A549 (cell line): ENCODE measurements around the gene CAMKMT. TPM values are rescaled to one million over a fixed set of nuclear protein-coding genes. Genes with fewer than 3 reads are reported as not detected.

Source experiments
- ATAC-seq, 2 experiments: fragments of 200-7000 bp in 1 of 2; fragments of >200 bp in 1 of 2; cut with Nextera tagmentation in 1 of 2; cut with Tn5 transposase in 1 of 2; 3 replicates each; pipeline versions ENCODE4 v1.8.0 to v1.9.1; 2018 to 2020; ENCODE audit warnings: mild to moderate bottlenecking in 1 of 2, moderate library complexity in 1 of 2
- CTCF ChIA-PET: fragments of 300-600 bp; sonication (Branson Sonifier 250); formaldehyde crosslinking; extraction: SDS; loops from one replicate; lab custom pipeline; 2021; ENCODE audit warnings: antibody characterized with exemption, inconsistent platforms; lab: Yijun Ruan, JAX
- POLR2A ChIA-PET: fragments of 350-600 bp; formaldehyde crosslinking; extraction: SDS; loops from one replicate; lab custom pipeline; 2021; ENCODE audit warnings: antibody characterized with exemption, inconsistent platforms; lab: Yijun Ruan, JAX
- DNase-seq, 2 experiments: peaks; one replicate each; pipeline versions ENCODE4 v3.0.0 to v3.0.0-alpha.2; 2011 to 2016; ENCODE audit warnings: low read depth in 1 of 2, low spot score in 1 of 2
- FAIRE-seq: peaks from 2 replicates; lab custom pipeline; 2011; peaks lifted over from hg19 to GRCh38; lab: Jason Lieb, UNC
- H3K27ac ChIP-seq, 2 experiments: fragments of >200 bp; sonication (Bioruptor Twin); formaldehyde crosslinking; 3 replicates each; pipeline ENCODE4 v1.5.1; 2016 to 2017
- H3K4me1 ChIP-seq: fragments of >200 bp; sonication (Bioruptor Twin); formaldehyde crosslinking; 3 replicates; pipeline ENCODE4 v1.6.1; 2016
- H3K4me2 ChIP-seq: fragments of >200 bp; sonication (Bioruptor Twin); formaldehyde crosslinking; 3 replicates; pipeline ENCODE4 v1.6.1; 2016
- H3K4me3 ChIP-seq: fragments of >200 bp; sonication (Bioruptor Twin); formaldehyde crosslinking; 3 replicates; pipeline ENCODE4 v1.5.1; 2016
- H3K9me3 ChIP-seq: fragments of >200 bp; sonication (Bioruptor Twin); formaldehyde crosslinking; 3 replicates; pipeline ENCODE4 v1.6.1; 2016
- CBX2 ChIP-seq: fragments of 200-600 bp; sonication (generic); IDR thresholded peaks from 2 replicates; pipeline ENCODE4 v1.6.1; 2016; ENCODE audit warnings: low read depth, mild to moderate bottlenecking, borderline replicate concordance
- CBX8 ChIP-seq: fragments of 200-600 bp; sonication (generic); IDR thresholded peaks from 2 replicates; pipeline ENCODE4 v1.6.1; 2016
- CHD4 ChIP-seq: fragments of 200-600 bp; sonication (generic); IDR thresholded peaks from 2 replicates; pipeline ENCODE4 v1.6.1; 2016; ENCODE audit warnings: antibody characterized with exemption, mild to moderate bottlenecking, borderline replicate concordance
- EHF ChIP-seq: fragments of 250-450 bp; sonication (Bioruptor Pico); IDR thresholded peaks from 2 replicates; pipeline ENCODE4 v1.5.0; 2020; ENCODE audit warnings: mild to moderate bottlenecking
- FOSB ChIP-seq: fragments of 250-450 bp; sonication (Bioruptor Pico); IDR thresholded peaks from 2 replicates; pipeline ENCODE4 v1.5.0; 2020; ENCODE audit warnings: mild to moderate bottlenecking, moderate library complexity
- HDAC2 ChIP-seq: fragments of 200-600 bp; sonication (generic); IDR thresholded peaks from 2 replicates; pipeline ENCODE4 v1.6.1; 2016
- HEYL ChIP-seq: fragments of 250-450 bp; sonication (Bioruptor Pico); IDR thresholded peaks from 2 replicates; pipeline ENCODE4 v1.8.0; 2021; ENCODE audit warnings: mild to moderate bottlenecking, moderate library complexity
- HOXA7 ChIP-seq: fragments of 250-450 bp; sonication (Bioruptor Pico); IDR thresholded peaks from 2 replicates; pipeline ENCODE4 v1.5.0; 2020; ENCODE audit warnings: mild to moderate bottlenecking, moderate library complexity
- KDM1A ChIP-seq: fragments of 200-600 bp; sonication (generic); IDR thresholded peaks from 2 replicates; pipeline ENCODE4 v1.6.1; 2016; ENCODE audit warnings: low read depth, mild to moderate bottlenecking
- KDM5A ChIP-seq: fragments of 200-600 bp; sonication (generic); IDR thresholded peaks from 2 replicates; pipeline ENCODE4 v1.6.1; 2016; ENCODE audit warnings: antibody characterized with exemption, mild to moderate bottlenecking
- MAFK ChIP-seq: fragments of 450-650 bp; IDR thresholded peaks from 2 replicates; pipeline ENCODE4 v1.6.1; 2014; ENCODE audit not compliant: partially characterized antibody
- MYC ChIP-seq: IDR thresholded peaks from 2 replicates; pipeline ENCODE4 v1.6.1; 2012; ENCODE audit warnings: mild to moderate bottlenecking, inconsistent platforms, low read length, improper control_type of control experiment, borderline replicate concordance
- NPAS2 ChIP-seq: fragments of 250-450 bp; sonication (Bioruptor Pico); IDR thresholded peaks from 2 replicates; pipeline ENCODE4 v1.8.0; 2022; ENCODE audit warnings: mild to moderate bottlenecking, moderate library complexity, borderline replicate concordance
- NR3C1 ChIP-seq: fragments of >200 bp; sonication (Bioruptor Twin); formaldehyde crosslinking; IDR thresholded peaks from 3 replicates; pipeline ENCODE4 v1.6.1; 2017
- POLR2A ChIP-seq: IDR thresholded peaks from 2 replicates; pipeline ENCODE4 v1.6.1; 2012; ENCODE audit warnings: mild to moderate bottlenecking, low read length
- POLR2AphosphoS2 ChIP-seq: conservative IDR thresholded peaks from 2 replicates; pipeline ENCODE4 v1.6.1; 2012; ENCODE audit warnings: low read length, improper control_type of control experiment, inconsistent platforms
- RARB ChIP-seq: fragments of 250-450 bp; sonication (Bioruptor Pico); IDR thresholded peaks from 2 replicates; pipeline ENCODE4 v1.8.0; 2021; ENCODE audit warnings: mild to moderate bottlenecking, moderate library complexity
- SMC3 ChIP-seq: fragments of >200 bp; sonication (Bioruptor Twin); formaldehyde crosslinking; IDR thresholded peaks from 3 replicates; pipeline ENCODE4 v1.6.1; 2018; ENCODE audit warnings: inconsistent platforms
- ZC3H11A ChIP-seq: fragments of 450-650 bp; IDR thresholded peaks from 2 replicates; pipeline ENCODE4 v1.6.1; 2014; ENCODE audit warnings: antibody characterized with exemption, mild to moderate bottlenecking
- ZNF302 ChIP-seq: fragments of 250-450 bp; sonication (Bioruptor Pico); IDR thresholded peaks from 2 replicates; pipeline ENCODE4 v1.9.0; 2021; ENCODE audit warnings: inconsistent platforms, mild to moderate bottlenecking, moderate library complexity
- WGBS: methylation state at CpG from one replicate; pipeline ENCODE4 v1.1.6; 2017; ENCODE audit errors: missing lambda C conversion rate; 5-methylcytosine and 5-hydroxymethylcytosine counted together
- polyA plus RNA-seq, 4 experiments: library from polyadenylated mRNA; depleted of rRNA in 3 of 4; stranded (reverse); fragments of >200 nt; fragmentation: RNase III in 1 of 4; extraction: RNeasy Plus Mini Kit Qiagen cat#74134 plus additional on column Dnase treatment in 1 of 4; gene quantifications; 2 replicates in 3 of 4; 3 replicates in 1 of 4; pipeline ENCODE4 v1.2.3, GENCODE V29; 2011 to 2017
- TF ChIP-seq, protein P1 (sequence below): fragments of >200 bp; sonication (Bioruptor Twin); formaldehyde crosslinking; IDR thresholded peaks from 2 replicates; pipeline ENCODE4 v1.6.1; 2016
- TF ChIP-seq, protein P2 (sequence below): IDR thresholded peaks from 2 replicates; pipeline ENCODE4 v1.6.1; 2012
- TF ChIP-seq, protein P3 (sequence below): fragments of 150-350 bp; IDR thresholded peaks from 2 replicates; pipeline ENCODE4 v1.6.1; 2014; ENCODE audit warnings: low read depth, mild to moderate bottlenecking, low read length
- TF ChIP-seq, protein P4 (sequence below): fragments of 450-650 bp; IDR thresholded peaks from 2 replicates; pipeline ENCODE4 v1.6.1; 2014; ENCODE audit warnings: antibody characterized with exemption
- TF ChIP-seq, protein P5 (sequence below): IDR thresholded peaks from 2 replicates; pipeline ENCODE4 v1.6.1; 2012; ENCODE audit warnings: low read depth, borderline replicate concordance
- TF ChIP-seq, protein P6 (sequence below): fragments of 250-450 bp; sonication (Bioruptor Pico); IDR thresholded peaks from 2 replicates; pipeline ENCODE4 v1.5.0; 2021; ENCODE audit warnings: mild to moderate bottlenecking, moderate library complexity, borderline replicate concordance
- TF ChIP-seq, protein P7 (sequence below): fragments of >200 bp; sonication (Bioruptor Twin); formaldehyde crosslinking; IDR thresholded peaks from 3 replicates; pipeline ENCODE4 v1.5.1; 2016
- TF ChIP-seq, protein P8 (sequence below): fragments of 200-600 bp; sonication (generic); IDR thresholded peaks from 2 replicates; pipeline ENCODE4 v1.6.1; 2016; ENCODE audit warnings: antibody characterized with exemption, mild to moderate bottlenecking, moderate library complexity

The CAMKMT gene
- polyA plus RNA-seq, 2 of the 4 experiments (the other 2 are of a cell fraction): 6.5 to 15.7 TPM

DNA sequence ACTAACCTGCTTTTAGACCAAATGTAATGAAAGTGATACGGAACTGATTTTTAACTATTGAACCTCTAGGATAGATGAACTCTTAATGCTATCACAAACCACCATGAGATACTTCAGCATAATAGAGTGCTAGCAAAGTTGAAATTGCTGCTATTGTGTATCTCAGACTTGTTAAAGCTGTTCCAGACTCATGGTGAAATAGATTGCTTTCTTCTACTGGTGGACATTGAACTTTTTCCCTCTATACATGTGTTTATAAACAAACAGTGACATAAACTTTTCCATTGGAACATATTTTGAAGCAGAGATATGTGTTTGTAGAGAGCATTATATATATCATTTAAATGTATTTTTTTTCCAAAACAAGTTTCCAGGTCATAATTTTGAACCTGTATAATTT lies 157.3 kb downstream of the CAMKMT start:
- Histone ChIP-seq H3K27ac (no peak overlapping the region), H3K4me3 (no peak overlapping the region), H3K4me2 (no peak overlapping the region), H3K4me1 (peaks cover 7% of the 10 kb centered on the region), H3K9me3 (peaks cover 18% of the 10 kb centered on the region)
- POLR2A ChIA-PET: no interaction called here
- WGBS: 93% methylated on average over 1 of the region's 1 CpG
- DNase-seq (no peak), ATAC-seq (no peak), FAIRE-seq (no peak)
- CTCF ChIA-PET: interaction anchor here (1.4 kb wide), 1 partner anchor 39 kb away, joined by 4 read pairs; no protein-coding TSS in a partner anchor
- TF ChIP-seq CBX8: no peak
- TF ChIP-seq NR3C1: no peak
- no peak for TF ChIP-seq EHF (CRISPR knock-in tag)
- TF ChIP-seq ZNF302 (CRISPR knock-in tag): no peak
- no peak for TF ChIP-seq NPAS2 (CRISPR knock-in tag)
- no peak for TF ChIP-seq SMC3
- TF ChIP-seq, protein P1, sequence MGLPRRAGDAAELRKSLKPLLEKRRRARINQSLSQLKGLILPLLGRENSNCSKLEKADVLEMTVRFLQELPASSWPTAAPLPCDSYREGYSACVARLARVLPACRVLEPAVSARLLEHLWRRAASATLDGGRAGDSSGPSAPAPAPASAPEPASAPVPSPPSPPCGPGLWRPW: no peak
- TF ChIP-seq POLR2A: no peak
- TF ChIP-seq POLR2AphosphoS2: no peak
- TF ChIP-seq, protein P2, sequence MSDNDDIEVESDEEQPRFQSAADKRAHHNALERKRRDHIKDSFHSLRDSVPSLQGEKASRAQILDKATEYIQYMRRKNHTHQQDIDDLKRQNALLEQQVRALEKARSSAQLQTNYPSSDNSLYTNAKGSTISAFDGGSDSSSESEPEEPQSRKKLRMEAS: no peak
- TF ChIP-seq, protein P3, sequence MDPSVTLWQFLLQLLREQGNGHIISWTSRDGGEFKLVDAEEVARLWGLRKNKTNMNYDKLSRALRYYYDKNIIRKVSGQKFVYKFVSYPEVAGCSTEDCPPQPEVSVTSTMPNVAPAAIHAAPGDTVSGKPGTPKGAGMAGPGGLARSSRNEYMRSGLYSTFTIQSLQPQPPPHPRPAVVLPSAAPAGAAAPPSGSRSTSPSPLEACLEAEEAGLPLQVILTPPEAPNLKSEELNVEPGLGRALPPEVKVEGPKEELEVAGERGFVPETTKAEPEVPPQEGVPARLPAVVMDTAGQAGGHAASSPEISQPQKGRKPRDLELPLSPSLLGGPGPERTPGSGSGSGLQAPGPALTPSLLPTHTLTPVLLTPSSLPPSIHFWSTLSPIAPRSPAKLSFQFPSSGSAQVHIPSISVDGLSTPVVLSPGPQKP: no peak
- TF ChIP-seq, protein P4, sequence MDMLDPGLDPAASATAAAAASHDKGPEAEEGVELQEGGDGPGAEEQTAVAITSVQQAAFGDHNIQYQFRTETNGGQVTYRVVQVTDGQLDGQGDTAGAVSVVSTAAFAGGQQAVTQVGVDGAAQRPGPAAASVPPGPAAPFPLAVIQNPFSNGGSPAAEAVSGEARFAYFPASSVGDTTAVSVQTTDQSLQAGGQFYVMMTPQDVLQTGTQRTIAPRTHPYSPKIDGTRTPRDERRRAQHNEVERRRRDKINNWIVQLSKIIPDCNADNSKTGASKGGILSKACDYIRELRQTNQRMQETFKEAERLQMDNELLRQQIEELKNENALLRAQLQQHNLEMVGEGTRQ: no peak
- TF ChIP-seq, protein P5, sequence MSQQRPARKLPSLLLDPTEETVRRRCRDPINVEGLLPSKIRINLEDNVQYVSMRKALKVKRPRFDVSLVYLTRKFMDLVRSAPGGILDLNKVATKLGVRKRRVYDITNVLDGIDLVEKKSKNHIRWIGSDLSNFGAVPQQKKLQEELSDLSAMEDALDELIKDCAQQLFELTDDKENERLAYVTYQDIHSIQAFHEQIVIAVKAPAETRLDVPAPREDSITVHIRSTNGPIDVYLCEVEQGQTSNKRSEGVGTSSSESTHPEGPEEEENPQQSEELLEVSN: no peak
- TF ChIP-seq KDM5A: no peak
- TF ChIP-seq KDM1A: no peak
- no peak for TF ChIP-seq CHD4
- no peak for TF ChIP-seq RARB
- TF ChIP-seq HOXA7 (CRISPR knock-in tag): no peak

DNA sequence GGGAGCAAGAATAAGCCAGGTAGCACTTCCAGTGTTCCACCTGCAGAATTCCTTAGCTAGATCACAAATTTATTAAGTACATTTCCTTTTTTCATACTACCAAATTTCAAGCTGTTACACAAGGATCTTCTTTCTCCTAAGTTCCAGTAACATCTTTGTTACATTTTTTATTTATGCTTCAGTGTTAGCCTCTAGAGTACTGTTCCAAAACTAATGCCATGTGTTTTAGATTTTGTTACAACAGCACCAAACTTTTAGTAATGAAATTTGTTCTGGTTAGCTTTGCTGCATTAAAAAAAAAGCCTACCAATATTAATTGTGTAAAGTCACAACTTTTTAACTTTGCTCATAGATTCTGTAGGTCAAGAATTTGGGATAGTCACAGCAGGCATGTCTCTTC lies 161.1 kb downstream of the CAMKMT start:
- H3K4me1 ChIP-seq: peaks cover 15% of the 10 kb centered on the region
- ATAC-seq (no peak), DNase-seq (no peak), FAIRE-seq (no peak)
- ChIA-PET POLR2A (no interaction called here), CTCF (no interaction called here)
- H3K9me3 ChIP-seq: peaks cover 18% of the 10 kb centered on the region
- no peak overlapping the region for H3K4me3 ChIP-seq
- H3K27ac ChIP-seq: no peak overlapping the region
- no peak overlapping the region for H3K4me2 ChIP-seq
- TF ChIP-seq NPAS2 (CRISPR knock-in tag) (no peak), CBX2 (no peak), SMC3 (no peak), MAFK (no peak), ZC3H11A (no peak), FOSB (no peak), HEYL (CRISPR knock-in tag) (no peak), HDAC2 (no peak), MYC (no peak), KDM1A (no peak), POLR2AphosphoS2 (no peak)
- TF ChIP-seq, protein P6, sequence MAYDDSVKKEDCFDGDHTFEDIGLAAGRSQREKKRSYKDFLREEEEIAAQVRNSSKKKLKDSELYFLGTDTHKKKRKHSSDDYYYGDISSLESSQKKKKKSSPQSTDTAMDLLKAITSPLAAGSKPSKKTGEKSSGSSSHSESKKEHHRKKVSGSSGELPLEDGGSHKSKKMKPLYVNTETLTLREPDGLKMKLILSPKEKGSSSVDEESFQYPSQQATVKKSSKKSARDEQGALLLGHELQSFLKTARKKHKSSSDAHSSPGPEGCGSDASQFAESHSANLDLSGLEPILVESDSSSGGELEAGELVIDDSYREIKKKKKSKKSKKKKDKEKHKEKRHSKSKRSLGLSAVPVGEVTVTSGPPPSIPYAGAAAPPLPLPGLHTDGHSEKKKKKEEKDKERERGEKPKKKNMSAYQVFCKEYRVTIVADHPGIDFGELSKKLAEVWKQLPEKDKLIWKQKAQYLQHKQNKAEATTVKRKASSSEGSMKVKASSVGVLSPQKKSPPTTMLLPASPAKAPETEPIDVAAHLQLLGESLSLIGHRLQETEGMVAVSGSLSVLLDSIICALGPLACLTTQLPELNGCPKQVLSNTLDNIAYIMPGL: no peak
- TF ChIP-seq, protein P7, sequence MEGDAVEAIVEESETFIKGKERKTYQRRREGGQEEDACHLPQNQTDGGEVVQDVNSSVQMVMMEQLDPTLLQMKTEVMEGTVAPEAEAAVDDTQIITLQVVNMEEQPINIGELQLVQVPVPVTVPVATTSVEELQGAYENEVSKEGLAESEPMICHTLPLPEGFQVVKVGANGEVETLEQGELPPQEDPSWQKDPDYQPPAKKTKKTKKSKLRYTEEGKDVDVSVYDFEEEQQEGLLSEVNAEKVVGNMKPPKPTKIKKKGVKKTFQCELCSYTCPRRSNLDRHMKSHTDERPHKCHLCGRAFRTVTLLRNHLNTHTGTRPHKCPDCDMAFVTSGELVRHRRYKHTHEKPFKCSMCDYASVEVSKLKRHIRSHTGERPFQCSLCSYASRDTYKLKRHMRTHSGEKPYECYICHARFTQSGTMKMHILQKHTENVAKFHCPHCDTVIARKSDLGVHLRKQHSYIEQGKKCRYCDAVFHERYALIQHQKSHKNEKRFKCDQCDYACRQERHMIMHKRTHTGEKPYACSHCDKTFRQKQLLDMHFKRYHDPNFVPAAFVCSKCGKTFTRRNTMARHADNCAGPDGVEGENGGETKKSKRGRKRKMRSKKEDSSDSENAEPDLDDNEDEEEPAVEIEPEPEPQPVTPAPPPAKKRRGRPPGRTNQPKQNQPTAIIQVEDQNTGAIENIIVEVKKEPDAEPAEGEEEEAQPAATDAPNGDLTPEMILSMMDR: no peak
- TF ChIP-seq, protein P5: no peak
- TF ChIP-seq, protein P8, sequence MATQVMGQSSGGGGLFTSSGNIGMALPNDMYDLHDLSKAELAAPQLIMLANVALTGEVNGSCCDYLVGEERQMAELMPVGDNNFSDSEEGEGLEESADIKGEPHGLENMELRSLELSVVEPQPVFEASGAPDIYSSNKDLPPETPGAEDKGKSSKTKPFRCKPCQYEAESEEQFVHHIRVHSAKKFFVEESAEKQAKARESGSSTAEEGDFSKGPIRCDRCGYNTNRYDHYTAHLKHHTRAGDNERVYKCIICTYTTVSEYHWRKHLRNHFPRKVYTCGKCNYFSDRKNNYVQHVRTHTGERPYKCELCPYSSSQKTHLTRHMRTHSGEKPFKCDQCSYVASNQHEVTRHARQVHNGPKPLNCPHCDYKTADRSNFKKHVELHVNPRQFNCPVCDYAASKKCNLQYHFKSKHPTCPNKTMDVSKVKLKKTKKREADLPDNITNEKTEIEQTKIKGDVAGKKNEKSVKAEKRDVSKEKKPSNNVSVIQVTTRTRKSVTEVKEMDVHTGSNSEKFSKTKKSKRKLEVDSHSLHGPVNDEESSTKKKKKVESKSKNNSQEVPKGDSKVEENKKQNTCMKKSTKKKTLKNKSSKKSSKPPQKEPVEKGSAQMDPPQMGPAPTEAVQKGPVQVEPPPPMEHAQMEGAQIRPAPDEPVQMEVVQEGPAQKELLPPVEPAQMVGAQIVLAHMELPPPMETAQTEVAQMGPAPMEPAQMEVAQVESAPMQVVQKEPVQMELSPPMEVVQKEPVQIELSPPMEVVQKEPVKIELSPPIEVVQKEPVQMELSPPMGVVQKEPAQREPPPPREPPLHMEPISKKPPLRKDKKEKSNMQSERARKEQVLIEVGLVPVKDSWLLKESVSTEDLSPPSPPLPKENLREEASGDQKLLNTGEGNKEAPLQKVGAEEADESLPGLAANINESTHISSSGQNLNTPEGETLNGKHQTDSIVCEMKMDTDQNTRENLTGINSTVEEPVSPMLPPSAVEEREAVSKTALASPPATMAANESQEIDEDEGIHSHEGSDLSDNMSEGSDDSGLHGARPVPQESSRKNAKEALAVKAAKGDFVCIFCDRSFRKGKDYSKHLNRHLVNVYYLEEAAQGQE: no peak
